ENCODE results near the gene PIAS4.
"Not testable (repeated sequence)": the region's sequence is repeated elsewhere in the genome, so short reads cannot be mapped to it uniquely, and the experiment has no call there.

The PIAS4 gene

DNA sequence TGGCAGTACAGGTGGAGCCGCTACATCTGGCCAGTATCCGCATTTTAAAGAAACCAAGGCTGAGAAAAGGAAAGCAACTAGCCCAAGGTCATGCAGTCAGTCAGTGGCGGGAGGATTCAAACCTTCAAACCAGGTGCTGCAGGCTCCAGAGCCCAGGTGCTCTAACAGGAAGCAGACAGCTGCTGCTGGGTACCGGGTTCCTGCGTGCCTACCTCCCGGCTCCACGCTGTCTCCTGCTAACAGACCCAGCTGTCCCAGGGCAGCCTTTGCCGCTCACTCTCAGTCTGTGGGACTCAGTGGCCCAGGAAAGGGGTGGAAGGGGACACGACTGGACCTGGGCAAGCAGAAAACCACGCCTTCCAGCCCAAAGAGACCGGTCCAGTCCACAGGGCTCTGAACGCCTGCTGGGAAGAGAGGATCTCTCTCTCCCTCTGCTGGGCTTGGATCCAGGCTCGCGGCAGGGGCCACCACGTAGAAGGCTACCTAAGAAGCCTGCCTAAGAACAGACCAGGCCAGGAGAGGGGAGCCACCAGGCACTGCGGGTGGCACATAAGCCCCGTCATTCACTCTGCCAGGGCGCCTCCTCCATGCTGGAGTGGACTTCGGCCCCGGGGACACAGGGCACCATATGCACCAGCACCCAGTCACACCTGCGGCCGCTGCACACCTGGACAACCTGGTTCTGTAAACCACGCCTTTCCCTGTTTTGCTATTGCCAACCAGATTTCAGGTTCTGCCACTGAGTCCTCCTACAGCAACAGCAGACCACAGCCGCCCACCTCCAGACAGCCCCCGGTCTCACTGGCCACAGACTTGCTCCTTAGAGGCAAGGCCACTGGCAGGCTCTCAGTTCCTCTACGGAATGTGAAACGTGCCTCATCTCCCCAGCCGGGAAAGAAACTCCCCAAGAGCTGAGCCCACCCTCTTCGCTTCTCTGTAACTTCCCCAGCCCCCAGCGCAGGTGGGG lies 41.2 kb upstream of the PIAS4 start:
- DNase-seq (ENCODE audit: extremely low read depth, low read depth) = no peak
- TF ChIP-seq, protein P1, sequence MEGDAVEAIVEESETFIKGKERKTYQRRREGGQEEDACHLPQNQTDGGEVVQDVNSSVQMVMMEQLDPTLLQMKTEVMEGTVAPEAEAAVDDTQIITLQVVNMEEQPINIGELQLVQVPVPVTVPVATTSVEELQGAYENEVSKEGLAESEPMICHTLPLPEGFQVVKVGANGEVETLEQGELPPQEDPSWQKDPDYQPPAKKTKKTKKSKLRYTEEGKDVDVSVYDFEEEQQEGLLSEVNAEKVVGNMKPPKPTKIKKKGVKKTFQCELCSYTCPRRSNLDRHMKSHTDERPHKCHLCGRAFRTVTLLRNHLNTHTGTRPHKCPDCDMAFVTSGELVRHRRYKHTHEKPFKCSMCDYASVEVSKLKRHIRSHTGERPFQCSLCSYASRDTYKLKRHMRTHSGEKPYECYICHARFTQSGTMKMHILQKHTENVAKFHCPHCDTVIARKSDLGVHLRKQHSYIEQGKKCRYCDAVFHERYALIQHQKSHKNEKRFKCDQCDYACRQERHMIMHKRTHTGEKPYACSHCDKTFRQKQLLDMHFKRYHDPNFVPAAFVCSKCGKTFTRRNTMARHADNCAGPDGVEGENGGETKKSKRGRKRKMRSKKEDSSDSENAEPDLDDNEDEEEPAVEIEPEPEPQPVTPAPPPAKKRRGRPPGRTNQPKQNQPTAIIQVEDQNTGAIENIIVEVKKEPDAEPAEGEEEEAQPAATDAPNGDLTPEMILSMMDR (IDR thresholded peaks at IDR 0.05; ENCODE audit: low read depth, low read length) = no peak

GRCh38 chr19:3967983-3968382 lies 39.6 kb upstream of the PIAS4 start:
- not testable (repeated sequence) for DNase-seq (ENCODE audit: extremely low read depth, low read depth)

- peak; percentile 99 for DNase-seq (ENCODE audit: extremely low read depth, low read depth)
- TF ChIP-seq, protein P1 (IDR thresholded peaks at IDR 0.05; ENCODE audit: low read depth, low read length) = no peak
These were observed 38.7 kb upstream of the PIAS4 start for GRCh38 chr19:3968556-3969434.

- no peak for DNase-seq (ENCODE audit: extremely low read depth, low read depth)
- TF ChIP-seq, protein P1 (IDR thresholded peaks at IDR 0.05; ENCODE audit: low read depth, low read length) = peak; percentile 22
These were observed 37.9 kb upstream of the PIAS4 start for GRCh38 chr19:3969435-3970312.

- TF ChIP-seq, protein P1 (IDR thresholded peaks at IDR 0.05; ENCODE audit: low read depth, low read length) = no peak
- DNase-seq (ENCODE audit: extremely low read depth, low read depth) = no peak
These were observed 37.2 kb upstream of the PIAS4 start for GRCh38 chr19:3970313-3970807.

GRCh38 chr19:3970808-3971598 lies 36.5 kb upstream of the PIAS4 start, which contains the start of gene DAPK3:
Gene DAPK3 (minus strand): TSS chr19:3971099. CDS start chr19:3969735, 1,364 bp downstream.
- peak; percentile 94 for DNase-seq (ENCODE audit: extremely low read depth, low read depth)
- TF ChIP-seq, protein P1 (IDR thresholded peaks at IDR 0.05; ENCODE audit: low read depth, low read length) = no peak

Data from AG09319 (cell line).